Progenitor cell of endocrine pancreas (in vitro differentiated cells): Measurements from ENCODE around the gene RPSA. TPM values are rescaled to one million over a fixed set of nuclear protein-coding genes. Genes with fewer than 3 reads are reported as not detected.

ENCODE experiments used
- DNase-seq: peaks from one replicate; pipeline ENCODE4 v3.0.0; 2021; ENCODE audit warnings: low spot score; ENCODE audit not compliant: unreplicated experiment
- H3K27ac Mint-ChIP-seq: 2 replicates; pipeline ENCODE4 v1.8.0; 2021; ENCODE audit warnings: mild to moderate bottlenecking, moderate library complexity, mixed read lengths
- H3K27me3 Mint-ChIP-seq: 2 replicates; pipeline ENCODE4 v1.8.0; 2021; ENCODE audit warnings: mixed read lengths
- H3K36me3 Mint-ChIP-seq: 2 replicates; pipeline ENCODE4 v1.8.0; 2022; ENCODE audit warnings: mixed read lengths; ENCODE audit not compliant: insufficient read depth
- H3K4me1 Mint-ChIP-seq: 2 replicates; pipeline ENCODE4 v1.8.0; 2021; ENCODE audit warnings: low read depth, mixed read lengths
- H3K4me3 Mint-ChIP-seq: 2 replicates; pipeline ENCODE4 v1.8.0; 2021; ENCODE audit warnings: low read depth, mild to moderate bottlenecking, moderate library complexity, mixed read lengths
- H3K9me3 Mint-ChIP-seq: 2 replicates; pipeline ENCODE4 v1.8.0; 2021; ENCODE audit warnings: low read depth, mixed read lengths
- total RNA-seq: library from RNA; stranded (reverse); gene quantifications from 2 replicates; pipeline ENCODE4 v1.2.1, GENCODE V29; 2021
- TF ChIP-seq, protein P1 (sequence below): fragments of 200-600 bp; sonication (generic); IDR thresholded peaks from one replicate; pipeline ENCODE4 v1.5.0; 2021; ENCODE audit warnings: antibody characterized with exemption, mild to moderate bottlenecking; ENCODE audit not compliant: unreplicated experiment

The RPSA gene
- total RNA-seq, 1 donor from 2014 or later, result 1,289 TPM

DNA sequence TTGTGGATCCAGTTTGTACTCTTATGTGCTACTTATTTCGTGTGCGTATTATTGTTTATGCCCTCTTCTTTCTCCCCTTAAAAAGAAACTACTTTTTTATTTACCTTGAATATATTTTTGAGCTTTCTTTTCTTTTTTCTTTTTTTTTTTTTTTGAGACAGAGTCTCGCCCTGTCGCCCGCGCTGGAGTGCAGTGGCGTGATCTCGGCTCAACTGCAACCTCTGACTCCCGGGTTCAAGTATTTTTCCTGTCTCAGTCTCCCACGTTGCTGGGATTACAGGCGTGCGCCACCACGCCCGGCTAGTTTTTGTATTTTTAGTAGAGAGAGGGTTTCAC is 21.9 kb upstream of the RPSA start:
- H3K36me3 Mint-ChIP-seq, result peaks cover 1% of the 10 kb centered on the region
- H3K4me3 Mint-ChIP-seq, result peak overlapping the region; percentile 99
- H3K4me1 Mint-ChIP-seq, result peaks cover 39% of the 10 kb centered on the region
- H3K27ac Mint-ChIP-seq, result peak overlapping the region; percentile 93
- TF ChIP-seq, protein P1, sequence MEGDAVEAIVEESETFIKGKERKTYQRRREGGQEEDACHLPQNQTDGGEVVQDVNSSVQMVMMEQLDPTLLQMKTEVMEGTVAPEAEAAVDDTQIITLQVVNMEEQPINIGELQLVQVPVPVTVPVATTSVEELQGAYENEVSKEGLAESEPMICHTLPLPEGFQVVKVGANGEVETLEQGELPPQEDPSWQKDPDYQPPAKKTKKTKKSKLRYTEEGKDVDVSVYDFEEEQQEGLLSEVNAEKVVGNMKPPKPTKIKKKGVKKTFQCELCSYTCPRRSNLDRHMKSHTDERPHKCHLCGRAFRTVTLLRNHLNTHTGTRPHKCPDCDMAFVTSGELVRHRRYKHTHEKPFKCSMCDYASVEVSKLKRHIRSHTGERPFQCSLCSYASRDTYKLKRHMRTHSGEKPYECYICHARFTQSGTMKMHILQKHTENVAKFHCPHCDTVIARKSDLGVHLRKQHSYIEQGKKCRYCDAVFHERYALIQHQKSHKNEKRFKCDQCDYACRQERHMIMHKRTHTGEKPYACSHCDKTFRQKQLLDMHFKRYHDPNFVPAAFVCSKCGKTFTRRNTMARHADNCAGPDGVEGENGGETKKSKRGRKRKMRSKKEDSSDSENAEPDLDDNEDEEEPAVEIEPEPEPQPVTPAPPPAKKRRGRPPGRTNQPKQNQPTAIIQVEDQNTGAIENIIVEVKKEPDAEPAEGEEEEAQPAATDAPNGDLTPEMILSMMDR, result no peak
- DNase-seq, result no peak
- H3K9me3 Mint-ChIP-seq, result no peaks in the 10 kb centered on the region
- H3K27me3 Mint-ChIP-seq, result no peaks in the 10 kb centered on the region

DNA sequence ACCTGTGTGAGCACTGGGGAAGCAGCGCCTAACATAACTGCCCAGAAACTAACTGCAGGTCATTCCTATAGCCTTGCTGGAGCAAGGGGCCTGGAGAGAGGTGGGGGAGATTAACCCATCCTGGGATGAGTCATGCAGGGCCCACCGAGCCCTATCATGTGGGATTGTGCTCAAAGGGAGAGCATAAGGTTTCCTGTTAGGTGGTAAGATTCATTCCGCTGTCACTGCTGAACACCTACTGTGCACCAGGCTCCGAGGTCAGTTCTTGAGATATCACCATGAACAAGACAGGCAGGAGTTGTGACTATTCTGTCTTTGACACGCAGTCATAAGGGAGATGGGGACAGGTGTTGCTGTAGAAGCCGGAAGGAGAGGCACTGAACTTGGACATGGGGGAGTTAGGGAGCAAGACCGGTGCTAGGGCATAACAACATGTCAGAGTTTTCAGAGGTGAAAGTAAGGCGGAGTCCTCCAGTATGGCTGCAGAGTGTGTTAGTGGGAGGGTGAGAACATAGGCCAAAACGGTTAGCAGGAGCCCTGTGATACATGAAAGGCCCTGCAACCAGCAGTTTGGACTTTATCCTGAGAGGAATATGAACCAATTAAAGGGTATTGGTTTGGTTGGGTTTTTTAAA is 20.9 kb upstream of the RPSA start:
- Mint-ChIP-seq H3K4me1 (peaks cover 35% of the 10 kb centered on the region), H3K36me3 (peaks cover 7% of the 10 kb centered on the region), H3K9me3 (no peaks in the 10 kb centered on the region), H3K27me3 (no peaks in the 10 kb centered on the region), H3K27ac (peak overlapping the region; percentile 17), H3K4me3 (peak overlapping the region; percentile 99)
- TF ChIP-seq, protein P1, result no peak
- DNase-seq, result no peak

DNA sequence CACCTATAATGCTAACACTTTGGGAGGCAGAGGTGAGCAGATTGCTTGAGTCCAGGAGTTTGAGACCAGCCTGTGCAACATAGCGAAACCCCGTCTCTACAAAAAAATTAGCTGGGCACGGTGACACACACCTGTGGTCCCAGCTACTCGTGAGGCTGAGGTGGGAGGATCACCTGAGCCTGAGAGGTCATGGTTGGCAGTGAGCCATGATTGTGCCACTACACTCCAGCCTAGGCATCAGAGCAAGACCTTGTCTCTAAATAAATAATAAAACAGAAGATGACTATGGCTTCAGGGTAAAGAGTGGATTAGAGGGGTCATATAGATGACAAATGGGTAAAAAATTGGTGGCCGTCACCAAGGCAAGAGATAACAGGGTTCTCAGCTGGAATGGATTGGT is 20.2 kb upstream of the RPSA start:
- TF ChIP-seq, protein P1, result no peak
- H3K4me3 Mint-ChIP-seq, result no peak overlapping the region
- H3K4me1 Mint-ChIP-seq, result peaks cover 35% of the 10 kb centered on the region
- peak overlapping the region; percentile 25 for H3K27ac Mint-ChIP-seq
- H3K27me3 Mint-ChIP-seq, result no peaks in the 10 kb centered on the region
- H3K36me3 Mint-ChIP-seq, result peaks cover 12% of the 10 kb centered on the region
- no peak for DNase-seq
- no peaks in the 10 kb centered on the region for H3K9me3 Mint-ChIP-seq

DNA sequence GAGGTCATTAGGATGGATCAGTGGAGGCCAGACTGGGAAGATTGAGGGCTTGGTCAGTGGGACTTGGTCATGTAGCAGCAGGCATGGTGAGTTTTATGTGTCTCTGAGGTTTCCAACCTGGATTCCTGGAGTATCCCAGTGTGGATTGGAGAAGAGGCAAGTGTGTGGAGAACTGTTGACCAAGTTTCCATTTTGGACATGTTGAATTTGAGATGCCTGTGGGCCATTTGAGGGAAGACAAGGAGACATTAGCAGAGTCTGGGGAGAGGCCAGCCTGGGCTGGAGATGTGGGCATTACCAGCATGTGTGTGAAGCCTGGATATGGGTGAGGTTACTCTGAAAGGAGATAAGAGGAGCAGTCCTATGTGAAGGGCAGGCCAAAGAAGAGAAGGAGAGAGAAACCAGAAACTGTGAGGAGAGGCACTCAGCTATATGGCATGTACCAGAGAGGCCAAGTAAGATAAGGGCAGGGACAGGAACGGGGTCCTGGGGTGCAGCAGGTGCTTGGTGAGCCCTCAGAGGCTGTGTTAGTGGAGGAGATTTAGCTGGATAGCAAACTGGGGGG is 19.0 kb upstream of the RPSA start:
- H3K9me3 Mint-ChIP-seq, result no peaks in the 10 kb centered on the region
- no peak overlapping the region for H3K27ac Mint-ChIP-seq
- no peak overlapping the region for H3K4me3 Mint-ChIP-seq
- no peaks in the 10 kb centered on the region for H3K27me3 Mint-ChIP-seq
- H3K4me1 Mint-ChIP-seq, result peaks cover 31% of the 10 kb centered on the region
- peaks cover 18% of the 10 kb centered on the region for H3K36me3 Mint-ChIP-seq
- no peak for DNase-seq
- TF ChIP-seq, protein P1, result no peak

DNA sequence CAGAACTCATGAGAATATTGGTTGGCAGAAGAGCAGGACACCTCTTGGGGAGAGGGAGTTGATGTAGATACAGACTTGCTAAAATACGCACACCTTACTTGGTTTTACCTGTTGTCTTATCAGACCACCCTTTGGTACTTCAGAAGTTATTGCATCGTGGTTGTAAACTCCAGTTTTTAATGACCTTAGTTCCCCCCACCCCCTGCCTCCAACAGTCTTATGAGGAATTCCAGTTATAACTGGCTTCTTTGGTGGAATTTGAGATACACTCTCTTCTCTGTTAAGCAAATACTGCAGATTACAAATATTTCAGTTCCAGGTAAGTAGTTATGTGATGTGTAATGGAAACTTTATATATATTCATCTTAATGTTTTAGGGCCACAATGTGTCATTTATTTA is 18.4 kb upstream of the RPSA start:
- no peak overlapping the region for H3K4me3 Mint-ChIP-seq
- no peaks in the 10 kb centered on the region for H3K9me3 Mint-ChIP-seq
- H3K27me3 Mint-ChIP-seq, result no peaks in the 10 kb centered on the region
- no peak overlapping the region for H3K27ac Mint-ChIP-seq
- H3K4me1 Mint-ChIP-seq, result peaks cover 28% of the 10 kb centered on the region
- no peak for DNase-seq
- peaks cover 18% of the 10 kb centered on the region for H3K36me3 Mint-ChIP-seq
- TF ChIP-seq, protein P1, result no peak
